MCF 10A (cell line): ENCODE results near the gene TMEM245. TPM values are rescaled to one million over a fixed set of nuclear protein-coding genes. Genes with fewer than 3 reads are reported as not detected.

Source experiments
- BruUV-seq: library from RNA; stranded (reverse); fragments of 400-500 nt; replicated peaks from 2 replicates; lab custom pipeline; 2021; lab: Mats Ljungman, UMichigan
- CTCF ChIA-PET: fragments of 300-600 bp; sonication (Branson Sonifier 250); formaldehyde crosslinking; extraction: SDS; loops from one replicate; lab custom pipeline; 2021; ENCODE audit warnings: antibody characterized with exemption, inconsistent platforms; lab: Yijun Ruan, JAX
- POLR2A ChIA-PET: fragments of 300-600, 350-650 bp; sonication (Branson Sonifier 250); formaldehyde crosslinking; extraction: SDS; loops from one replicate; lab custom pipeline; 2020; ENCODE audit warnings: antibody characterized with exemption, inconsistent platforms; lab: Yijun Ruan, JAX
- DNase-seq: peaks from one replicate; pipeline ENCODE4 v3.0.0-alpha.2; 2018; ENCODE audit not compliant: unreplicated experiment
- H3K27ac Mint-ChIP-seq: one replicate; pipeline ENCODE4 v1.8.0; 2022; ENCODE audit warnings: mild to moderate bottlenecking, low read depth, mixed read lengths; ENCODE audit not compliant: unreplicated experiment
- H3K27me3 Mint-ChIP-seq: one replicate; pipeline ENCODE4 v1.8.0; 2022; ENCODE audit warnings: mixed read lengths; ENCODE audit not compliant: insufficient read depth, unreplicated experiment
- H3K36me3 Mint-ChIP-seq: one replicate; pipeline ENCODE4 v1.8.0; 2022; ENCODE audit warnings: mild to moderate bottlenecking, moderate library complexity, mixed read lengths; ENCODE audit not compliant: insufficient read depth, unreplicated experiment
- H3K4me1 Mint-ChIP-seq: one replicate; pipeline ENCODE4 v1.8.0; 2022; ENCODE audit warnings: mixed read lengths; ENCODE audit not compliant: insufficient read depth, unreplicated experiment
- H3K4me3 Mint-ChIP-seq: one replicate; pipeline ENCODE4 v1.8.0; 2022; ENCODE audit warnings: mild to moderate bottlenecking, moderate library complexity, mixed read lengths; ENCODE audit not compliant: unreplicated experiment
- H3K9me3 Mint-ChIP-seq: one replicate; pipeline ENCODE4 v1.8.0; 2022; ENCODE audit warnings: mixed read lengths; ENCODE audit not compliant: unreplicated experiment
- CTCF ChIP-seq: fragments of 200-600 bp; IDR thresholded peaks from one replicate; pipeline ENCODE4 v1.8.0; 2022; ENCODE audit warnings: antibody characterized with exemption, mild to moderate bottlenecking; ENCODE audit not compliant: unreplicated experiment
- intact Hi-C: fragments of 100-400 bp; cut with micrococcal nuclease; formaldehyde crosslinking; loops from 2 replicates; pipeline ENCODE4 v1.14.1; 2022
- total RNA-seq: library from RNA; stranded (reverse); gene quantifications from 2 replicates; pipeline ENCODE4 v1.2.3, GENCODE V29; 2022

Gene TMEM245
- total RNA-seq, 1 experiment from 2014 or later, result 35.0 TPM

- no peaks in the 10 kb centered on the region for H3K4me1 Mint-ChIP-seq
- no peaks in the 10 kb centered on the region for H3K27me3 Mint-ChIP-seq
- no peaks in the 10 kb centered on the region for H3K9me3 Mint-ChIP-seq
- intact Hi-C loops, result no loop called here
- no peaks in the 10 kb centered on the region for H3K36me3 Mint-ChIP-seq
- ChIA-PET POLR2A (interaction anchor here (1.5 kb wide), 1 partner anchor 155 kb away, joined by 3 read pairs; no protein-coding TSS in a partner anchor), CTCF (no interaction called here)
- H3K27ac Mint-ChIP-seq, result no peak within 1 kb of the TSS
- no peak for TF ChIP-seq CTCF
- no TSS peak for BruUV-seq
- no peak for DNase-seq
- H3K4me3 Mint-ChIP-seq, result no peak within 1 kb of the TSS
Measured at GRCh38 chr9:109166771-109167601, 47.2 kb upstream of the TMEM245 start, which contains the start of gene FRRS1L. Gene FRRS1L (minus strand): TSS chr9:109167249. CDS start chr9:109167138, 111 bp downstream.

- ChIA-PET CTCF (no interaction called here), POLR2A (interaction anchor here (1.5 kb wide), 1 partner anchor 154 kb away, joined by 3 read pairs; no protein-coding TSS in a partner anchor)
- H3K36me3 Mint-ChIP-seq, result no peaks in the 10 kb centered on the region
- H3K4me1 Mint-ChIP-seq, result no peaks in the 10 kb centered on the region
- TF ChIP-seq CTCF, result no peak
- no peaks in the 10 kb centered on the region for H3K27me3 Mint-ChIP-seq
- BruUV-seq, result no TSS peak
- no peak overlapping the region for H3K4me3 Mint-ChIP-seq
- no peak overlapping the region for H3K27ac Mint-ChIP-seq
- no peak for DNase-seq
- no peaks in the 10 kb centered on the region for H3K9me3 Mint-ChIP-seq
- intact Hi-C loops, result no loop called here
Measured at GRCh38 chr9:109166171-109166770, 46.5 kb upstream of the TMEM245 start.

GRCh38 chr9:109164042-109164441, 44.3 kb upstream of the TMEM245 start:
- Mint-ChIP-seq H3K9me3 (no peaks in the 10 kb centered on the region), H3K27ac (no peak overlapping the region), H3K4me3 (no peak overlapping the region), H3K4me1 (no peaks in the 10 kb centered on the region), H3K27me3 (no peaks in the 10 kb centered on the region), H3K36me3 (no peaks in the 10 kb centered on the region)
- no peak for DNase-seq
- POLR2A ChIA-PET, result interaction anchor here (0.5 kb wide), 1 partner anchor 236 kb away, joined by 3 read pairs; no protein-coding TSS in a partner anchor
- intact Hi-C loops, result no loop called here
- CTCF ChIA-PET, result interaction anchor here (0.6 kb wide), 1 partner anchor 143 kb away, joined by 4 read pairs; no protein-coding TSS in a partner anchor
- no peak for TF ChIP-seq CTCF
- no TSS peak for BruUV-seq

- no peak for TF ChIP-seq CTCF
- no peaks in the 10 kb centered on the region for H3K4me1 Mint-ChIP-seq
- no peaks in the 10 kb centered on the region for H3K9me3 Mint-ChIP-seq
- no TSS peak for BruUV-seq
- DNase-seq, result no peak
- H3K27me3 Mint-ChIP-seq, result peaks cover 7% of the 10 kb centered on the region
- ChIA-PET CTCF (interaction anchor here (0.9 kb wide), 1 partner anchor 11 kb away, joined by 3 read pairs; no protein-coding TSS in a partner anchor), POLR2A (no interaction called here)
- intact Hi-C loops, result no loop called here
- no peak overlapping the region for H3K4me3 Mint-ChIP-seq
- H3K27ac Mint-ChIP-seq, result no peak overlapping the region
- no peaks in the 10 kb centered on the region for H3K36me3 Mint-ChIP-seq
Measured at GRCh38 chr9:109163194-109163593, 43.4 kb upstream of the TMEM245 start.
